K562 (cell line): ENCODE data around the gene EIF5. TPM values are rescaled to one million over a fixed set of nuclear protein-coding genes. Genes with fewer than 3 reads are reported as not detected.
A peak's percentile ranks its signal among the peaks of the same experiment; 100 is the strongest.

Source experiments
- ARHGAP35 ChIP-seq: fragments of 450-650 bp; IDR thresholded peaks from 2 replicates; pipeline ENCODE4 v1.6.1; 2018; ENCODE audit not compliant: partially characterized antibody
- HDAC6 ChIP-seq: IDR thresholded peaks from 2 replicates; pipeline ENCODE4 v1.6.1; 2012; ENCODE audit warnings: low read depth, mild to moderate bottlenecking, control low read depth, inconsistent platforms, low read length, moderate library complexity
- NCOA1 ChIP-seq: fragments of 450-650 bp; IDR thresholded peaks from 2 replicates; pipeline ENCODE4 v1.6.1; 2016; ENCODE audit warnings: low read depth
- NONO ChIP-seq, 2 experiments: fragments of 200-400 bp in 1 of 2; fragments of 450-650 bp in 1 of 2; formaldehyde crosslinking in 1 of 2; IDR thresholded peaks; 2 replicates each; pipeline ENCODE4 v1.6.1; 2017; ENCODE audit warnings: low read depth in 2 of 2, mild to moderate bottlenecking in 2 of 2, moderate library complexity in 2 of 2, low read length in 1 of 2
- PRMT5 ChIP-seq: sonication (generic); formaldehyde crosslinking; IDR thresholded peaks from 2 replicates; pipeline ENCODE4 v1.5.0; 2020; ENCODE audit warnings: missing genetic modification reagents
- PRPF4 ChIP-seq: fragments of 200-400 bp; formaldehyde crosslinking; IDR thresholded peaks from one replicate; pipeline ENCODE4 v1.6.1; 2017; ENCODE audit warnings: low read length, low read depth, mild to moderate bottlenecking; ENCODE audit not compliant: insufficient read depth, poor library complexity, severe bottlenecking
- SMARCE1 ChIP-seq: fragments of 450-650 bp; IDR thresholded peaks from 2 replicates; pipeline ENCODE4 v1.7.1; 2016; ENCODE audit warnings: mild to moderate bottlenecking
- SPI1 ChIP-seq: IDR thresholded peaks from 2 replicates; pipeline ENCODE4 v1.6.1; 2011; ENCODE audit warnings: low read depth, low read length, control low read depth, borderline replicate concordance
- STAT6 ChIP-seq: sonication (generic); formaldehyde crosslinking; IDR thresholded peaks from 2 replicates; pipeline ENCODE4 v1.8.1; 2023; ENCODE audit warnings: mild to moderate bottlenecking, missing genetic modification reagents
- SUPT5H ChIP-seq: fragments of 450-650 bp; IDR thresholded peaks from 2 replicates; pipeline ENCODE4 v1.6.1; 2016
- ZNF174 ChIP-seq: fragments of 250-450 bp; sonication (Bioruptor Pico); IDR thresholded peaks from 2 replicates; pipeline ENCODE4 v1.4.0; 2020; ENCODE audit warnings: mild to moderate bottlenecking
- ZNF212 ChIP-seq: fragments of 450-650 bp; formaldehyde crosslinking; IDR thresholded peaks from 2 replicates; pipeline ENCODE4 v1.4.0; 2020; ENCODE audit warnings: mild to moderate bottlenecking
- ZNF274 ChIP-seq: IDR thresholded peaks from 2 replicates; pipeline ENCODE4 v1.6.1; 2011; ENCODE audit warnings: low read depth, mild to moderate bottlenecking, low read length, moderate library complexity, borderline replicate concordance
- polyA plus RNA-seq, 8 experiments: library from polyadenylated mRNA; depleted of rRNA in 4 of 8; stranded (reverse) in 5 of 8; unstranded in 3 of 8; fragments of >200 nt; fragmentation: Nextera tagmentation in 2 of 8; fragmentation: Illumina TruSeq in 1 of 8; extraction: Ambion mirVana in 2 of 8; extraction: Trizol in 1 of 8; gene quantifications; 2 replicates each; pipeline versions ENCODE4 v1.2.1 to v1.2.3, GENCODE V29; 2011 to 2014; ENCODE audit warnings: inconsistent platforms in 1 of 8, missing spikeins in 1 of 8
- total RNA-seq, 7 experiments: library from RNA; depleted of rRNA in 6 of 7; stranded (reverse); fragments of >200 nt in 6 of 7; fragmentation: Illumina TruSeq in 2 of 7; extraction: Trizol in 2 of 7; gene quantifications; 2 replicates each; pipeline versions ENCODE4 v1.2.1 to v1.2.3, GENCODE V29; 2011 to 2021; ENCODE audit warnings: low replicate concordance in 1 of 7
- TF ChIP-seq, protein P1 (sequence below), 2 experiments: fragments of 450-650 bp; IDR thresholded peaks; 2 replicates each; pipeline ENCODE4 v1.6.1; 2018; ENCODE audit warnings: mild to moderate bottlenecking in 2 of 2, low read depth in 1 of 2; ENCODE audit not compliant: partially characterized antibody in 2 of 2
- TF ChIP-seq, protein P2 (sequence below): fragments of 250-450 bp; sonication (Bioruptor Pico); IDR thresholded peaks from 2 replicates; pipeline ENCODE4 v1.4.0; 2020

EIF5 gene
- total and polyA plus RNA-seq, 9 of the 15 experiments (the other 6 are each of a cell fraction or from before 2014, with no cell fraction given), result 92.7 to 442 (median 190) TPM

DNA sequence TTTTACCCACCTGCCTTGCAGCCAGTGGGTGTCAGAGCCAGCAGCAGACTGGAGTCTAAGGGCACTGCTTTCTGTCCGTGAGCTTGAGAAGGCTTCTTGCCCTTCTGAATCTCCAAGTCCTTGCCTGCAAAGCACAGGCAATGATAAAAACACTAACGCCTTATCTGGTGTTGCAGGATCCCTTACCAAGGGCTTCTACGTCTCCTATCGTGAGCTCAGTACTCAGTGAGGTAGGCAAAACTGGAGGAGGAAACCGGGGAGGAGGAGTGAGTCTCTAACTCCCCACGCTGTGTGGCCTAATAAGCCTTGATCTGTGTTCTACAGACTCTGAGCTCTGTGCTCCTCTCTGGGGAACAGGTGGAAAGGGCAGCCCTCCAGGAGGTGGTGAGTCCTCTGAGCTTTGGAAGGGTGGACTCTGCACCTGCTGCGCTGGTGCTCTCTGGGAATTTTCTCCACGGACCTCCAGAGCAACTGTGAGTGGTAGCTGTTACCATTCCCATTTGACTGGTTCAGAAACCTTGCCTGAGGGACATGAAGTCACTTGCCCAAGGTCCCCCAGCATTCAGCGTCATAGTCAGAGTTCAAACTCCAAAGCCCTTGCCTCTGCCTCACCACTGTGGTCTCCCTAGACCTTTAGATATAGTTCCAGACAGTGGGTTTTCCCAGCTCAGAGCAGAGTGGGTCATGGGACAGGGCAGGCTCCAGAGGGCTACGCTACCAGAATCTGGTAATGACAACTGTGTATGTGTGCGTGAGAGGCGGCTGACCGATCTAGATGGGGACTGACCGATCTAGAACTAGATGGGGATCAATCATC, 44.2 kb downstream of the EIF5 start (continued):
- TF ChIP-seq SUPT5H (no peak), PRPF4 (no peak), SMARCE1 (peak; percentile 92), ARHGAP35 (no peak), NCOA1 (peak; percentile 90), HDAC6 (no peak), ZNF274 (peak; percentile 64; the same call in 1 of the 2 replicates), SPI1 (0 out of 2 replicates have a peak, but pooled peaks have one; percentile 1), STAT6 (CRISPR knock-in tag) (no peak), ZNF174 (CRISPR knock-in tag) (no peak), ZNF212 (no peak), NONO (IDR thresholded peaks at IDR 0.05; ENCODE audit: low read depth in 2 of 2, low read length in 1 of 2) (peak in 1 of 2 experiments; percentile 52; a peak in 1 of 4 replicates), PRMT5 (no peak)
- TF ChIP-seq, protein P1, sequence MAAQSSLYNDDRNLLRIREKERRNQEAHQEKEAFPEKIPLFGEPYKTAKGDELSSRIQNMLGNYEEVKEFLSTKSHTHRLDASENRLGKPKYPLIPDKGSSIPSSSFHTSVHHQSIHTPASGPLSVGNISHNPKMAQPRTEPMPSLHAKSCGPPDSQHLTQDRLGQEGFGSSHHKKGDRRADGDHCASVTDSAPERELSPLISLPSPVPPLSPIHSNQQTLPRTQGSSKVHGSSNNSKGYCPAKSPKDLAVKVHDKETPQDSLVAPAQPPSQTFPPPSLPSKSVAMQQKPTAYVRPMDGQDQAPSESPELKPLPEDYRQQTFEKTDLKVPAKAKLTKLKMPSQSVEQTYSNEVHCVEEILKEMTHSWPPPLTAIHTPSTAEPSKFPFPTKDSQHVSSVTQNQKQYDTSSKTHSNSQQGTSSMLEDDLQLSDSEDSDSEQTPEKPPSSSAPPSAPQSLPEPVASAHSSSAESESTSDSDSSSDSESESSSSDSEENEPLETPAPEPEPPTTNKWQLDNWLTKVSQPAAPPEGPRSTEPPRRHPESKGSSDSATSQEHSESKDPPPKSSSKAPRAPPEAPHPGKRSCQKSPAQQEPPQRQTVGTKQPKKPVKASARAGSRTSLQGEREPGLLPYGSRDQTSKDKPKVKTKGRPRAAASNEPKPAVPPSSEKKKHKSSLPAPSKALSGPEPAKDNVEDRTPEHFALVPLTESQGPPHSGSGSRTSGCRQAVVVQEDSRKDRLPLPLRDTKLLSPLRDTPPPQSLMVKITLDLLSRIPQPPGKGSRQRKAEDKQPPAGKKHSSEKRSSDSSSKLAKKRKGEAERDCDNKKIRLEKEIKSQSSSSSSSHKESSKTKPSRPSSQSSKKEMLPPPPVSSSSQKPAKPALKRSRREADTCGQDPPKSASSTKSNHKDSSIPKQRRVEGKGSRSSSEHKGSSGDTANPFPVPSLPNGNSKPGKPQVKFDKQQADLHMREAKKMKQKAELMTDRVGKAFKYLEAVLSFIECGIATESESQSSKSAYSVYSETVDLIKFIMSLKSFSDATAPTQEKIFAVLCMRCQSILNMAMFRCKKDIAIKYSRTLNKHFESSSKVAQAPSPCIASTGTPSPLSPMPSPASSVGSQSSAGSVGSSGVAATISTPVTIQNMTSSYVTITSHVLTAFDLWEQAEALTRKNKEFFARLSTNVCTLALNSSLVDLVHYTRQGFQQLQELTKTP (IDR thresholded peaks at IDR 0.05; ENCODE audit: low read depth in 1 of 2, partially characterized antibody in 2 of 2), result peak in 1 of 2 experiments; percentile 9
- TF ChIP-seq, protein P2, sequence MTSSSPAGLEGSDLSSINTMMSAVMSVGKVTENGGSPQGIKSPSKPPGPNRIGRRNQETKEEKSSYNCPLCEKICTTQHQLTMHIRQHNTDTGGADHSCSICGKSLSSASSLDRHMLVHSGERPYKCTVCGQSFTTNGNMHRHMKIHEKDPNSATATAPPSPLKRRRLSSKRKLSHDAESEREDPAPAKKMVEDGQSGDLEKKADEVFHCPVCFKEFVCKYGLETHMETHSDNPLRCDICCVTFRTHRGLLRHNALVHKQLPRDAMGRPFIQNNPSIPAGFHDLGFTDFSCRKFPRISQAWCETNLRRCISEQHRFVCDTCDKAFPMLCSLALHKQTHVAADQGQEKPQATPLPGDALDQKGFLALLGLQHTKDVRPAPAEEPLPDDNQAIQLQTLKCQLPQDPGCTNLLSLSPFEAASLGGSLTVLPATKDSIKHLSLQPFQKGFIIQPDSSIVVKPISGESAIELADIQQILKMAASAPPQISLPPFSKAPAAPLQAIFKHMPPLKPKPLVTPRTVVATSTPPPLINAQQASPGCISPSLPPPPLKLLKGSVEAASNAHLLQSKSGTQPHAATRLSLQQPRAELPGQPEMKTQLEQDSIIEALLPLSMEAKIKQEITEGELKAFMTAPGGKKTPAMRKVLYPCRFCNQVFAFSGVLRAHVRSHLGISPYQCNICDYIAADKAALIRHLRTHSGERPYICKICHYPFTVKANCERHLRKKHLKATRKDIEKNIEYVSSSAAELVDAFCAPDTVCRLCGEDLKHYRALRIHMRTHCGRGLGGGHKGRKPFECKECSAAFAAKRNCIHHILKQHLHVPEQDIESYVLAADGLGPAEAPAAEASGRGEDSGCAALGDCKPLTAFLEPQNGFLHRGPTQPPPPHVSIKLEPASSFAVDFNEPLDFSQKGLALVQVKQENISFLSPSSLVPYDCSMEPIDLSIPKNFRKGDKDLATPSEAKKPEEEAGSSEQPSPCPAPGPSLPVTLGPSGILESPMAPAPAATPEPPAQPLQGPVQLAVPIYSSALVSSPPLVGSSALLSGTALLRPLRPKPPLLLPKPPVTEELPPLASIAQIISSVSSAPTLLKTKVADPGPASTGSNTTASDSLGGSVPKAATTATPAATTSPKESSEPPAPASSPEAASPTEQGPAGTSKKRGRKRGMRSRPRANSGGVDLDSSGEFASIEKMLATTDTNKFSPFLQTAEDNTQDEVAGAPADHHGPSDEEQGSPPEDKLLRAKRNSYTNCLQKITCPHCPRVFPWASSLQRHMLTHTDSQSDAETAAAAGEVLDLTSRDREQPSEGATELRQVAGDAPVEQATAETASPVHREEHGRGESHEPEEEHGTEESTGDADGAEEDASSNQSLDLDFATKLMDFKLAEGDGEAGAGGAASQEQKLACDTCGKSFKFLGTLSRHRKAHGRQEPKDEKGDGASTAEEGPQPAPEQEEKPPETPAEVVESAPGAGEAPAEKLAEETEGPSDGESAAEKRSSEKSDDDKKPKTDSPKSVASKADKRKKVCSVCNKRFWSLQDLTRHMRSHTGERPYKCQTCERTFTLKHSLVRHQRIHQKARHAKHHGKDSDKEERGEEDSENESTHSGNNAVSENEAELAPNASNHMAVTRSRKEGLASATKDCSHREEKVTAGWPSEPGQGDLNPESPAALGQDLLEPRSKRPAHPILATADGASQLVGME (CRISPR knock-in tag), result no peak
